Measurements from ENCODE around the gene MYO1H. TPM values are rescaled to one million over a fixed set of nuclear protein-coding genes. Genes with fewer than 3 reads are reported as not detected.
A peak's percentile ranks its signal among the peaks of the same experiment; 100 is the strongest.

MYO1H gene
- total RNA-seq, 1 experiment from 2014 or later = not detected

- Mint-ChIP-seq H3K4me1 (ENCODE audit: insufficient read depth, unreplicated experiment) (no peaks in the 10 kb centered on the region), H3K9me3 (ENCODE audit: unreplicated experiment) (no peaks in the 10 kb centered on the region), H3K27me3 (ENCODE audit: insufficient read depth, unreplicated experiment) (peaks cover 89% of the 10 kb centered on the region), H3K36me3 (ENCODE audit: insufficient read depth, unreplicated experiment) (no peaks in the 10 kb centered on the region), H3K4me3 (ENCODE audit: unreplicated experiment) (no peak overlapping the region), H3K27ac (ENCODE audit: low read depth, unreplicated experiment) (no peak overlapping the region)
- intact Hi-C loops (cut with micrococcal nuclease) = no loop called here
- DNase-seq (ENCODE audit: unreplicated experiment) = no peak
- ChIA-PET CTCF (no interaction called here), POLR2A (no interaction called here)
- no TSS peak for BruUV-seq (replicated peaks)
- TF ChIP-seq CTCF (IDR thresholded peaks at IDR 0.05; ENCODE audit: unreplicated experiment) = no peak
Observed at GRCh38 chr12:109369831-109370230, 22.1 kb downstream of the MYO1H start.

- POLR2A ChIA-PET = no interaction called here
- Mint-ChIP-seq H3K4me3 (ENCODE audit: unreplicated experiment) (no peak overlapping the region), H3K4me1 (ENCODE audit: insufficient read depth, unreplicated experiment) (no peaks in the 10 kb centered on the region), H3K36me3 (ENCODE audit: insufficient read depth, unreplicated experiment) (no peaks in the 10 kb centered on the region), H3K9me3 (ENCODE audit: unreplicated experiment) (no peaks in the 10 kb centered on the region), H3K27ac (ENCODE audit: low read depth, unreplicated experiment) (no peak overlapping the region), H3K27me3 (ENCODE audit: insufficient read depth, unreplicated experiment) (peaks cover 75% of the 10 kb centered on the region)
- CTCF ChIA-PET = interaction anchor here (0.5 to 1.5 kb wide), 3 partner anchors 16 to 251 kb away, joined by 3 to 11 read pairs (median 3); no protein-coding TSS in a partner anchor
- no TSS peak for BruUV-seq (replicated peaks)
- DNase-seq (ENCODE audit: unreplicated experiment) = peak; percentile 28
- TF ChIP-seq CTCF (IDR thresholded peaks at IDR 0.05; ENCODE audit: unreplicated experiment) = no peak
- intact Hi-C loops (cut with micrococcal nuclease) = no loop called here
Observed at GRCh38 chr12:109377139-109377685, 29.5 kb downstream of the MYO1H start.

- H3K27me3 Mint-ChIP-seq (ENCODE audit: insufficient read depth, unreplicated experiment) = peaks cover 72% of the 10 kb centered on the region
- ChIA-PET CTCF (interaction anchor here (0.7 to 8.6 kb wide), 5 partner anchors 15 to 267 kb away, joined by 3 to 125 read pairs (median 4); no protein-coding TSS in a partner anchor), POLR2A (interaction anchor here (1.2 kb wide), 1 partner anchor 16 kb away, joined by 3 read pairs; no protein-coding TSS in a partner anchor)
- no peak overlapping the region for H3K27ac Mint-ChIP-seq (ENCODE audit: low read depth, unreplicated experiment)
- intact Hi-C loops (cut with micrococcal nuclease) = no loop called here
- H3K4me3 Mint-ChIP-seq (ENCODE audit: unreplicated experiment) = no peak overlapping the region
- TF ChIP-seq CTCF (IDR thresholded peaks at IDR 0.05; ENCODE audit: unreplicated experiment) = no peak
- no peaks in the 10 kb centered on the region for H3K4me1 Mint-ChIP-seq (ENCODE audit: insufficient read depth, unreplicated experiment)
- DNase-seq (ENCODE audit: unreplicated experiment) = no peak
- H3K36me3 Mint-ChIP-seq (ENCODE audit: insufficient read depth, unreplicated experiment) = no peaks in the 10 kb centered on the region
- no peaks in the 10 kb centered on the region for H3K9me3 Mint-ChIP-seq (ENCODE audit: unreplicated experiment)
- BruUV-seq (replicated peaks) = no TSS peak
Observed at GRCh38 chr12:109378569-109378968, 30.9 kb downstream of the MYO1H start.

GRCh38 chr12:109382031-109382430 lies 34.3 kb downstream of the MYO1H start:
- BruUV-seq (replicated peaks) = no TSS peak
- CTCF ChIA-PET = interaction anchor here (8.6 kb wide), 1 partner anchor 119 kb away, joined by 125 read pairs; no protein-coding TSS in a partner anchor

More at GRCh38 chr12:109382031-109382430, 34.3 kb downstream of the MYO1H start:
- H3K27me3 Mint-ChIP-seq (ENCODE audit: insufficient read depth, unreplicated experiment) = peaks cover 51% of the 10 kb centered on the region
- no peaks in the 10 kb centered on the region for H3K9me3 Mint-ChIP-seq (ENCODE audit: unreplicated experiment)
- peaks cover 11% of the 10 kb centered on the region for H3K4me1 Mint-ChIP-seq (ENCODE audit: insufficient read depth, unreplicated experiment)
- POLR2A ChIA-PET = no interaction called here
- intact Hi-C loops (cut with micrococcal nuclease) = no loop called here
- no peak for DNase-seq (ENCODE audit: unreplicated experiment)
- TF ChIP-seq CTCF (IDR thresholded peaks at IDR 0.05; ENCODE audit: unreplicated experiment) = no peak
- H3K4me3 Mint-ChIP-seq (ENCODE audit: unreplicated experiment) = no peak overlapping the region
- H3K36me3 Mint-ChIP-seq (ENCODE audit: insufficient read depth, unreplicated experiment) = no peaks in the 10 kb centered on the region
- no peak overlapping the region for H3K27ac Mint-ChIP-seq (ENCODE audit: low read depth, unreplicated experiment)

All from MCF 10A (cell line).